Measurements from ENCODE around the gene TESMIN.

TESMIN gene

DNA sequence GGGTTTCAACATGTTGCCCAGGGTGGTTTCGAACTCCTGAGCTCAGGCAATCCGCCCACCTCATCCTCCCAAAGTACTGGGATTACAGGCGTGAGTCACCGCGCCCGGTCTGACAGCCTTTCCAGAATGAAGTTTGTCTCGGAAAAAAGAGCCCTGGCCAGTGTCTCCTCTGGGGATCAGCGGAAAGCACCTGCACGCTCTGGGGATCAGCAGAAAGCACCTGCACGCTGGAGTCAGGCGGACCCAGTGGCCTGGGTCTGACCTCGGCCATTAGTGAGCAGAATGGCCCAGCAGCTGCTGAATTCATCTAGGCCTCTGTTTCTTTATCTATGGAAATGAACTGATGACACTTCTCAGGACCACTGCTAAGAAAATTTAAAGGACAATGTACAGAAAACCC, 10.5 kb upstream of the TESMIN start:
- DNase-seq (ENCODE audit: low spot score): no peak

DNA sequence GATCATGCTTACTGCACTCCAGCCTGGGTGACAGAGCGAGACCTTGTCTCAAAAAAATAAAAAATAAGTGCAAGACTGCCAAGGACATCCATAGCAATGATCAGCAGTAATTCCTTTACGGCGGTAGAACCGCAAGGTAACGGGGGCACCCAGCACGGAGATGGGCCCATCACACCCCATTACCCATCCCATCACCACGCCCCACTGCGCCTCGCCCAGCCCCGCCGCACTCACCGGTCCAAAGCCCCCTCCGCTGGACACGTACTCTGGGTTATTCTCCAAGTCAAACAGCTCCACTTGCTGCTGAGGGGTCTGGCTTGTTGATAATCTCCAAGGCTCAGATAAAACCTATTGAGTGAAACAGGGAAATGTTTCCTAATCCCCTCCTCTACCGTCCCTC, 8.7 kb upstream of the TESMIN start:
- DNase-seq (ENCODE audit: low spot score): no peak

GRCh38 chr11:68757711-68758110, 6.4 kb upstream of the TESMIN start:
- DNase-seq (ENCODE audit: low spot score): no peak

GRCh38 chr11:68756171-68756766, 4.9 kb upstream of the TESMIN start:
- DNase-seq (ENCODE audit: low spot score): no peak

GRCh38 chr11:68753300-68753699, 2.0 kb upstream of the TESMIN start:
- no peak for DNase-seq (ENCODE audit: low spot score)

DNA sequence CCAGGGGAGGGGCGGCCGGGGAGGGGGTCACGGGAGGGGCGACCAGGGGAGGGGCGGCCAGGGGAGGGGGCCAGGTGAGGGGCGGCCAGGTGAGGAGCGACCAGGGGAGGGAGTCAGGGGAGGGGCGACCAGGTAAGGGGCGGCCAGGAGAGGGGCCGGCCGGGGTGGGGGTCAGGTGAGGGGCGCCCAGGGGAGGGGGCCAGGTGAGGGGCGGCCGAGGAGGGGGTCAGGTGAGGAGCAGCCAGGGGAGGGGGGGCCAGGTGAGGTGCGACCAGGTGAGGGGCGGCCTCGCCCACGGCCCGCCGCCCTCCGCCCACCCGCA, 355 bp downstream of the TESMIN start:
- no peak for DNase-seq (ENCODE audit: low spot score)

- no peak for DNase-seq (ENCODE audit: low spot score)
These were observed 921 bp downstream of the TESMIN start for GRCh38 chr11:68750195-68751003.

- no peak for DNase-seq (ENCODE audit: low spot score)
These were observed 1.8 kb downstream of the TESMIN start for GRCh38 chr11:68749229-68750123.

GRCh38 chr11:68748061-68748460, 3.3 kb downstream of the TESMIN start:
- no peak for DNase-seq (ENCODE audit: low spot score)

- DNase-seq (ENCODE audit: low spot score): no peak
These were observed 7.8 kb downstream of the TESMIN start for GRCh38 chr11:68743539-68743938.

DNA sequence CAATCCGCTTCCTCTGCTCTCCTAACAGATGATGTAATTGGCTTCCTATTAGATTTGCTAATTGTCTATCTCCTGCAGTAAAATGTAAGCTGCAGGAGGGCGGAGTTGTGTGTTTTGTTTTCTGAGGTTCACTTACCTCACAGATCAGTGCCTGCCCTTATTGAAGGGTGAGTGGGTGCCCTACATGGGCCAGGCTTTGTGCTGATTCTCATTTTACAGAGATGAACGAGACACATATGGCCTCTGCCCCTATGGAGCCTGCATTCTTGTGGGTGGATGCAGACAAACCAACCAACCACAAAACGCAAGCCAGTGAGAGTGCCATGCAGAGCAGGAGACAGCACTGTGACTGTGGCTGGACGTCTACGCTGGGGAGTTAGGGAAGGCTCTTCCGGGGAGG, 9.9 kb downstream of the TESMIN start:
- DNase-seq (ENCODE audit: low spot score): no peak

DNA sequence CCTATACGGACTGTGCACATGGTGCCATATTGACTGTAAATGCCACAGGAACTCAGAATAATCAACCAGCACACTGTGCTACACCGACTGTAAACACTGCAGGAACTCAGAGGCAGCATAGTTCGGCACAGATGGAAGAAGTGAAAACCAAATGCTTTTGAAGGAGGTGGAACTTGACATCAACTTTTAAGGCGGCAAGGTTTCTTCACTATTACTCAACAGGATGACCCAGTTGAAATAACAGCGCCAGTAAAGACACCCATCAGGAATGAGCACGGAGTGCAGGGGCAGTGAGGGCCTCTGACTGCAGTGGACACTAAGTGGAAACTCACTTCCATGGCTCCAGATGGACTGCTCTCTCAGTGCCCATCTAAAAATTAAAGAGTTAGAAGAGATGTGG, 15.7 kb downstream of the TESMIN start:
- DNase-seq (ENCODE audit: low spot score): no peak

- DNase-seq (ENCODE audit: low spot score): no peak
These were observed 16.2 kb downstream of the TESMIN start for GRCh38 chr11:68735125-68735524.

- no peak for DNase-seq (ENCODE audit: low spot score)
These were observed 17.2 kb downstream of the TESMIN start for GRCh38 chr11:68734111-68734510.

GRCh38 chr11:68727783-68728182, 23.5 kb downstream of the TESMIN start:
- DNase-seq (ENCODE audit: low spot score): peak; percentile 46

DNA sequence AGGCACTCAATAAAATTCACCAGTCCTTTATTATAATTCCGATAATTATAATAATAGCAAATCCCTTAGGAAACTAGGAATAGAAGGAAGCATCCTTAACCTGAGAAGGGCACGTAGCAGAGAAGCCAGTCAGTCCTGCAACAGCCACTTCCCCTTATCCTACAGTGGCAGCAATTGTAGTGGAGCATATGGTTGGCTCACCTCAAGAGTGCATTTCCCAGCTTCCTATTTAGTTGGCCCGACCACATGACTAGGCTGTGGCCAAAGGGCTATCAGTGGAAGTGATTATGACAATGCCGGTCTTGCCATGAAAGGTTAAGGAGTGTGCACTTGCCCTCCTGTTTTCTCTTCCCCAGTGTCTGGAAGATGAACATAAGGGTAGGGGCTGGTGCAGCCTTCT, 27.0 kb downstream of the TESMIN start:
- DNase-seq (ENCODE audit: low spot score): no peak

DNA sequence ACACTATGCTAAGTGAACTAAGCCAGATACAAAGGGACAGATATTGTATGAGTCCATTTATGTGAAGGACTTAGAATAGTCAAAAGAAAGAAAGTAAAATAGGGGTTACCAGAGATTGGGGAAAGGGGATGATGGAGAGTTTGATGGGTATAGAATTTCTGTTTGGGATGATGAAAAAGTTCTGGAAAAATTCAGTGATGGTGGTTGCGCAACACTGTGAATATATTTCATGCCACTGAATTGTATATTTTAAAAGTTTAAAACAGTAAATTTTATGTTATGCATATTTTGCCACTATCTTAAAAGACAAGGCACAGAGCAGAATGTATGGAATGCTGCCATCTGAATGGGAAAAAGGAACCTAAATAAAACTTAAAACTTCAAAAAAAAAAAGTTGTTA, 29.2 kb downstream of the TESMIN start:
- no peak for DNase-seq (ENCODE audit: low spot score)

DNA sequence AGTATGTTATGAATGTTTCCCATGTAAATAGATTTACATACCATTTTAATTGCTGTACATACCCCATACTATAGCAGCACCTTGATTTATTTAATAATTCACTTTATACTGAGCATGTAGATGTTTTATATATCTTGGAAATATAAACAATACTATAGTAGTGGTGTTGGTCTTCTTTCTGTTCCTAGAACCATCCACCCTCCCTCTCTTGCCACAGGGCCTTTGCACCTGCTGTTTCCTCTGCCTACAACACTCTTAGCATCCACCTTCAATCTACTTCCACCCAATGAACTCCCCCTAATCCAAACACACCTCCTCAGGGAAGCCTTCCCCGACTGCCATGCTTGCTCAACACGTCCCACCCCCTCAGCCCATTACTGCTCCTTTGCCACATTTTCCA, 30.2 kb downstream of the TESMIN start:
- DNase-seq (ENCODE audit: low spot score): no peak

DNA sequence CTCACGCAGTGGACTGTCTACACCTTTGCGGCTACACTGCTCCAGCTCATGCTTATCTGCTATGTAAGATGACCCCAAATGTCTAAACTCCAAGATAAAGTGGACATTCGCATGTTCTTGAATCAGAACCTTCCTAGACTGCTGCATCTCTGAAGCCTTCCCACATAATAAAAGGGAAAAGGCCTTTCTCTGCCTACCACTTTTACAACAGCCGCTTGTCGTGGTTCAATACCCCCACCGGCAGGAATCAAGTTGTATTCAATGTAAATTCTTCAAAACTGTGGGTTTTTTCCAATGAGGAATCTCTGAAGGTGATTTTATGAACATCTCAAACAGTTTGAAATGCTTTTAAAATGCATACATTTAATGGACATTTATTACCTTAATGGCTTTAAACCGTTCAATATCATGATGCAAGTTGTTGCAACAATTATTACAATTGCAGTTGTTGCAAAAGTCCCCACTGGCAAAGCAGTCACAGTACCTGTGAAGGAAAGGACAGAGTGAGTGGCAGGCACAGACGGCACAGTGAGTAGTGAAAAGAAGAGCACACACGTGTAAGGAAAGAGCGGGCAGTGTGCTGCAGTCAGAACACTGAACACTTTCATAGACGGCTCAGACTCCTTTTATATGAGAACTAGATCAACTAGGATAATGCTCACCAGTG, 35.7 kb downstream of the TESMIN start:
- no peak for DNase-seq (ENCODE audit: low spot score)

- peak; percentile 72 for DNase-seq (ENCODE audit: low spot score)
These were observed 37.1 kb downstream of the TESMIN start for GRCh38 chr11:68714060-68714856.

DNA sequence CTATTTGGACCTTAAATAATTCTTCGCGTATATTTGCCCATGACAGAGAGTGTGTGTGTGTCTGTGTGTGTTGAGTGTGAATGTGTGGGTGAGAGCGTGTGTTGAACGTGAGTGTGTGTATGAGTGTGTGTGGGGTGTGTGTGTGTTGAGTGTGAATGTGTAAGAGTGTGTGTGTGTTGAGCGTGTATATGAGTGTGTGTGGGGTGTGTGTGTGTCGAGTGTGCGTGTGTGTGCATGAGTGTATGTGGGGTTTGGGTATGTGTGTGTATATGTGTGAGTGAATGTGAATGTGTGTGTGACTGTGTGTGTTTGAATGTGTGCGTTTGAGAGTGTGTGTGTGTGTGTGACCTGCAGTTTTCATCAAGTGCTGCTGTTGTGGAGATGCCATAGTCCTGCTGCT, 40.2 kb downstream of the TESMIN start:
- no peak for DNase-seq (ENCODE audit: low spot score)

DNA sequence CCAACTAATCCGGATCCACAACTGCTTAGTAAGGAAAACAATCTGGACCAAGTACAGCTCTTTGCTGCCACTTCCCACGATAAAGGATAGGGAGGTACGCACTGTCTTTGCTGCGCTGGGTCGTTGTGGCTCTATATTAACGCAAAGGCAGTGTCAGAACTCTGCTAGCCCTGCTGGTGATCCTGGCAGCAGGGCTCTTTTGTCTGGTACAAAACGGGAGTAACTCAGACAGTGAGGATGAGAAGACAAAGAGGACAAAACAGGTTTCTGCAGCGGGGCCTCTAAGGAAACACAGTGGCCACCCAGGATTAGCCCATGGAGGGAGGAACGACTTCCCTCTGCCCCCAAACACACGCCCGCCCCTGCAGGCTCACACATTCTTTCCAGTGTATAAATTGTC, 40.9 kb downstream of the TESMIN start:
- DNase-seq (ENCODE audit: low spot score): no peak

Measured in pons (tissue), 1 donor.